NOMO-1 treated with dmso at 0.1 percent for 144 hours (cell line): ENCODE data around the gene TEPSIN.

Experiments
- DNase-seq: peaks from one replicate; lab custom pipeline; 2025; ENCODE audit not compliant: unreplicated experiment; lab: John Stamatoyannopoulos, UW

The TEPSIN gene

DNA sequence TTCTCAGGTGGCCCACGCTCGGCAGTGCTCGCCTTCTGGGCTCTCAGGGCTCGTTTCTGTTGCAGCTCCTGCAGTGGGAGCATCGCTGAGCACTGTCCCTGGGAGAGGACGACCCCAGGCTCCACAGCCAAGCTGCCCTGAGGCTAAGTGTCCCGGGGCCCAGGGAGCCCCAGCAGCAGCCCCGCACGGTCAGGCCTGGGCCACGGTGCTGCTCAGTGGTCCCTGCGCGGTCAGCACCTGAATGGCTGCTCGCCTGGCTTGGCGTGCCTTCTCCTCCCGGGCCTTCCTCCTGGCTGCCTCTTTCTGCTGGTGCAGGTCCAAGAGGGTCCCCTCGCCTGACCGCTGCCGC is 39.4 kb downstream of the TEPSIN start:
- DNase-seq: no peak

- DNase-seq: no peak
These were observed 39.9 kb downstream of the TEPSIN start for GRCh38 chr17:81198826-81199481.

DNA sequence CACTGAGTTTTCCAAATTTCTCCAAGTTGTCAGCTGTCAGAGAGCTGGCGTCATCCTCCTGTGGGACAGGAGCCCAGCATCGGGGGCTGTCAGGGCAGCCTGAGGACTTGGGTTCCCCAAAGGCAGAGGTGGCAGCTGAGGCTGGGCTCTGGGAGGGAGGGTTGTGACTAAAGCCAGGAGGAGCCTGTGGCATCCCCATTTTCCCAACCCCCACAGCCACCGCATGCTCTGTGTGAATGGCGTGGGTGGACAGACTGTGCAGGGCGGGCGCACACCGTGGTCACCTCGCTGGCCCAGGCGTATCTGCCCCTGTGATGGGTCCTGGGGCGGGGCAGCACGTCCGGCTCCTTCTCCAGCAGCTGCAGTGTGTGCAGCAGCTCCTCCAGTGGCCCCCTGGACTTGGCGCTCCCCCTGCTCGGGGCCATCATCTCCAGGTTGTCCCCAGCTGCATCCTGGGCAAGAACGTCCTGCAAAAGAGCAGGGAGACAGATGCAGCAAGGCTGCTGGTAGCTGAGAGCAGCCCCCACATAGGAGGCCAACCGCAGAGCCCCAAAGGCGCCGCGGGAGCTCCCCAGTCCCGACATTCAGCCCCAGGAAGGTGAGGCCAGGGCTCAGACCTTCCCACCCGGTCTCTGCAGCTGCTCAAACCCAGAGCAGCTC is 40.9 kb downstream of the TEPSIN start:
- no peak for DNase-seq

- DNase-seq: no peak
These were observed 41.5 kb downstream of the TEPSIN start for GRCh38 chr17:81197409-81197795.

DNA sequence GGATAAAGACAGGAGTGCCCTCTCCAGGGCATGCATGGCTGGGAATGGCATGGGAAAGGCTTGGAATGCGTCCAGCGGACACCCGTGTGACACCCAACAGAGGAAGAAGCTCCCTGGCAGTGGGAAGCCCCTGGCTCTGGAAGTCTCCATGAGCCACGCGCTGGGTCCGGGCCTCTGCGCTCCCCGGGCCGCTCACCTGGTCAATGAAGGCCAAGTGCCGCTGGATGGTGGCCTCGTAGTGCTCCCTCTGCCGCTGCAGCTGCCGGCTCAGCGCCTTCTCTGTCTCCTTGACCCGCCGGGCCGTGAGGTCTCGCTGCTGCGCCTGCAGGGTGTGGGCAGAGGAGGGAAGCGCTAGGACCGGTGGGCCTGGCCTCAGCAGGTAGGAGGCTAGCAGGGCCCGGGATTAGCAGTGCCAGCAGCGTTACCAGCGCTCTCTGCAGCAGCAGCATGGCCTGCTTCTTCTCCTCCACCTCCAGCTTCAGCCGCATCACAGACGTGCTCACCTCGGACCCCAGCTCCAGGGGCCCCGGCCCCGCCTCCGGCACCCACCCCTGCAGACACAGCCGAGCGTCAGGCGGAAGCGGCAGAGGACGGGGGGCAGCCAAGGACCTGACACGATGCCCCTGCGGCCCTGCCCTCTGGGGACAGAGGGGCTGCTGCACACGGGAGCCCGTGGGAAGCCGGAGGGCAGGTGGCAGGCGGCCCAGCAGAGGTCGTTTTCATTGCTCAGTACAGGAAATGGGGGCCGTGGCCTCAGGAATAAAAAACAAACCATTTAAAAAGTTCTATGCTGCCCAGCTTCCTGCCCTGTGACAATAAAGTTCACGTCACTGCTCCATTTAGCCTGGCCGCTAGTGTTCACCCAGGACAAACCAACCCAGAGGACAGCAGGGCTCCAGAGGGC is 42.1 kb downstream of the TEPSIN start:
- no peak for DNase-seq

- DNase-seq: no peak
These were observed 42.8 kb downstream of the TEPSIN start for GRCh38 chr17:81195941-81196495.

- no peak for DNase-seq
These were observed 43.6 kb downstream of the TEPSIN start for GRCh38 chr17:81194941-81195901.

GRCh38 chr17:81194225-81194760 is 44.6 kb downstream of the TEPSIN start:
- DNase-seq: no peak

GRCh38 chr17:81193470-81194224 is 45.2 kb downstream of the TEPSIN start:
- DNase-seq: no peak

DNA sequence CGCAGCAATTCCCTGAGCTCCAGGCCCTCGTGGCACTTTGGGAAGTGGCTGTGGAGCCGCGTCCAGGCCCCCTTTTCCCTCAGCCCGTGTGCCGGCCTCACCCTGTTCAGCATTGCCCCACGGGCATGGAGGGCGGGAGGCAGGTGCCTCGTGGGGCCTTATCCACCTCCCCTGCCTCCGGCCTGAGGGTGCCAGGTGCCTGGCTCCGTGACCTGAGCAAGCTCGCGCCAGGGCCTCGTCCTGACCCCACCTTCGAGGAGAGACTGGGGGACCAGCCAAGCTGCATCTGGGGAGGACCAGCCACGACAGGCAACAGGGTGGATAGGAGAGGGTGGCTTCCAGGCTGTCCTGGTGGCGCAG is 45.8 kb downstream of the TEPSIN start:
- DNase-seq: no peak

DNA sequence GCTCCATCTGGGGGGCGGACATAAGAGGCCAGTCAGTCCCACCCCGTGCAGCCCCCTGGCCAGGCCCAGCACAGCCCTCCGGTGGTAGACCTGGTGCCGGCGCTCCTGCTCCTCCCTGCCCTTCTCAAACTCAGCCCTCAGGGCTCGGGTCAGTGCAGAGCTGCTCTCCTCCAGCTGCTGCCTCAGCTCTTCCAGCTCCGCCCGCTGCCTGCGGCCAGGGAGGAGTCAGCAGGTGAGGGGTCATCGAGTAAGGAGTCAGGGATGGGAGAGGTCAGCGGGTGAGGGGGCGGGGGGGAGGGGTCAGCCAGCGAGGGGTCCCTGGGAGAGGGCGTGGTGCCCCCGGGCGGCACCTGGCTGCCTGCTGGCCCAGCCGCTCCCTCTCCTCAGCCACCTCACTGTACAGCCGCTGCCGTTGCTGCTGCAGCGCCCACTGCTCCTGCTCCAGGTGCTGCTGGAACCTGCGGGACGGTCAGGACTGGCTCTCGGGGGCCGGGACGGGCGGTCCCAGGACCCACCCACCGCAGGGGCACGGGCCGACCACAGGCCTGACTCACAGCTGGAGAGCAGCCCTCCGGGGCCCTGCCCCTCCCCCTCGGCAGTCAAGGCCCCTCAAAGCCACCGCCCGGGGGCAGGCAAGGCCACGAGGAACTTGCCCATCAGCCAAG is 46.3 kb downstream of the TEPSIN start:
- DNase-seq: no peak

DNA sequence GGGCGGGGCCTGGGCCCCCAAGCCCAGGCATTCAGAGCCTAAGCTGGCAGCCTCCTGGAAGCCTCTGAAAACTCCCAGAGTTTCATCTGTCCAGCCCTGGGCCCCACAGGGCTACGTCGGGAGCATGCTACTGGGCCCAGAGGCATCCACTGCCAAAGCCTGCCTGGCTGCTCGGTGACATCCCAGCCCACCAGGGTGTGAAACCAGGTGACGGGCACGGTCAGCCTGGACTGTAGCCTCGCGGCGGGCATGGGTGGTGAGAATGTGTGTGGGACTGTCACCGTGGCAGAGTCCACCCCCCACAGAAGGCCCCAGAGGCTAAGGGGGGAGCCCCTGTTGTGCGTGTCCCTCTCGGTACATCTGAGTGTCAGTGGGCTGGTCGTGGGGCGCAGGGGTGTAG is 47.2 kb downstream of the TEPSIN start:
- no peak for DNase-seq

- no peak for DNase-seq
These were observed 47.7 kb downstream of the TEPSIN start for GRCh38 chr17:81191116-81191515.

DNA sequence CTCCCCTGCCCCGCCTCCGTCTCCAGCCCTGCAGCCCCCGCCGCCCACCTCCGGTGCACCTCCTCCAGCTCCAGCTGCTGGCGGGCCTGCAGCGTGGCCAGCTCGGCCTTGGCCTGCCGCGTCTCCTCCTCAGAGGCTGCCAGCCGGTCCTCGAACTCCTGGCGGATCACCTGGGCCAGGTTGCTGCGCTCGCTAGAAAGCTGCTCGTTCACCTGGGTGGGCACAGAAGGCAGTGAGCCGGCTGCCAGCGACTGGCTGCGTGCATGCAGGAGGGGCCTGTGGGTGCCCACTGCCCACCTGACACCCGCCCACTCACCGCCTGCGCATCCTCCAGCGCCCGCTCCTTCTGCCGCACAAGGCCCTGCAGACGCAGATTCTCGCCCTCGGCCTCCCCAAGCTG is 48.3 kb downstream of the TEPSIN start:
- DNase-seq: no peak

DNA sequence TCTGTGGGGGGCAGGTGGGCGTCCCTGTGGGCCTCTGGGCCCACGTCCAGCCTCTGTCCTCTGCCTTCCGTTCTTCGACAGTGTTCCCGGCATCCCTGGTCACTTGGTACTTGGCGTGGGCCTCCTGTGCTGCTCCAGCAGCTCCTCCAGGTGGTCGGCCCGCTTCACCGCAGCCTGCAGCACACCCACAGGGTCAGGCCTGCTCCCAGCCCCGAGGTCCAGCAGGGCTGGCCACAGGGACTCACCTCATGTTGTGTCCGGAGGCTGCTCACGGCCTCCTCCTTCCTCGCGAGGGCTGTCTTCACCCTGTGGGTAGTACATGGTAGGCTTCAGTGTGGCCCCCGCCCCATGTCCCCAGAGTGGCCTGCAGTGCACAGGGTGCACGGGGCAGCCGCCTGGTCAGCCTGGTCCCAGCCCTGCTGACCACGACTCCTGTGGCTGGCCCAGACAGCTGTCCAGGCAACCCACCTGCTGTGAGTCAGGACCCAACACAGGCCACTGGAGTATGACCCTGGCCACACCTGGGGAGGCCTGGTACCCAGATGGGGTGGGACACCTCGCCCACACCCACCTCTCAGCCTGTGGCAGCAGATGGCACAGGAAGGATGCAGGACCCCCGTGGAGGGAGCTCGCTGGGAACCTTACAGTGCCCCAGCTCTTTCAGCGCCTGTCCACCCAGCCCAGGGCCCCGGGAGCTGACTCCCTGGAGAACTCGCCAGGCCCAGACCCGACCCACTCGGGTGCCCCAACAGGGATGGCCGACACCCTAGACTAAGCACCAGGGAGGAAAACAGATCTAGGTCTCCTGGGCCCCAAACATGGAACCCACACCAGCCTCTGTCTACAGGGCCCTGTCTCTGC is 49.0 kb downstream of the TEPSIN start:
- no peak for DNase-seq

GRCh38 chr17:81189016-81189415 is 49.8 kb downstream of the TEPSIN start:
- DNase-seq: no peak

DNA sequence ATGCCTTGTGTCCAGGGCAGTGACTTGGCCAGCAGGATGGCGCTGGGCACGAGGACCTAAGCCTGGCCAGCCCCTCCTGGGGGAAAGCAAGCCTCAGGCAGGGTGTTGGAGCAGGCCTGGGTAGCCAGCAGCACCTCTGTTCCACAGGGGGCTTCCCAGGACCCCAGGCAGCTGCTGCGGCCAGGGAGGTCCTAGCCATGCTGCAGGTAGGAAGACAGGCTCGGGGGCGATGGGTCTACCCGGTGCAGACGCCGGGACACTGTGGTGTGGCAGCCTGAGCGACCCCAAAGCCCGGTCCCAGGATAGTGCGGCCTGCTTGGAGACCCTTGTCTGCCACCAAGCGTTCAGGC is 50.4 kb downstream of the TEPSIN start:
- DNase-seq: no peak
